ENCODE data around the gene GABBR1.

DNA sequence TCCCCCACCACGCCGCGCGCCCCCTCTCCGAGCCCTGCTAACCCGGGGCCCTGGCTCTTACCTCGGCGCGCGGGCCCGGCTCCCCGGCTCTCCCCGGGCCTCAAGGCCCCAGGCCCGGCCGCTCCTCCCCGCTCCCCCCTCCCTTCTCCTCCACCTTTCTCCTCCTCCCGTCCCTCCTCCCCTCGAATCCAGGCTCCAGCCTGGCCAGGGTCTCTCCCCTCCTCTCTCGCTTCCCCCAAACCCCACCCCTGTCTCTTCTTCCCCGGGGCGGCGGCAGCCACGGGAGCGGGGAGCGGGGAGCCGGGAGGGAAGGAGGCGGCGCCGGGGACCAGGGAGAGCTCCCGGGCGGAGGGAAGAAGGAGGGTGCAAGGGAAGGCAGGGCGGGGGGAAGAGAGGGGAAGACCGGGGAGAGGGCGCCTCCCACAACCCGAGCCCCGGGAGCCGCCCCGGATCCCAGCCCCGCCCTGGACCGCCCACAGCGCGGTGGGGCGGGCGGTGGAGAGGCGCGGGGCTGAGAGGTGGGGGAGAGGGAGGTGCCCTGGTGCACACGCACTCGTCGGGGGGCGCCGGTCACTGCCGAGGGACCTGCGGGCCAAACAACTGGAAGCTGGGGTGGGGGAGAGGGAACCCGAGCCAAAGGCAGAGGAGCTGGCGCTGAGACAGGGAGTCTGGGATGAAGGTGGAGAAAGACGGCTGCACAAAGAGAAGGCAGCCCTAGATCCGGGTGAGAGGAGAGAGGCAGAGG, at the start of gene GABBR1:
- TF ChIP-seq EP300 (IDR thresholded peaks at IDR 0.05; ENCODE audit: borderline replicate concordance) (no peak), MAX (IDR thresholded peaks at IDR 0.05) (no peak), CREB1 (IDR thresholded peaks at IDR 0.05; ENCODE audit: low read depth) (no peak), YY1 (IDR thresholded peaks at IDR 0.05; ENCODE audit: low read depth) (no peak), EGR1 (IDR thresholded peaks at IDR 0.05) (no peak)
